Fibroblast of the aortic adventitia (primary cell): ENCODE data around the gene MLIP. TPM values are rescaled to one million over a fixed set of nuclear protein-coding genes. Genes with fewer than 3 reads are reported as not detected.
A peak's percentile ranks its signal among the peaks of the same experiment; 100 is the strongest.

ENCODE experiments used
- DNase-seq: peaks from one replicate; pipeline ENCODE4 v3.0.0-alpha.2; 2010; ENCODE audit warnings: low read depth
- H3K4me3 ChIP-seq: 2 replicates; pipeline ENCODE4 v1.5.1; 2011; ENCODE audit warnings: low read depth, mild to moderate bottlenecking, control low read depth, low read length, moderate library complexity
- CTCF ChIP-seq: IDR thresholded peaks from 2 replicates; pipeline ENCODE4 v1.5.1; 2011; ENCODE audit warnings: mild to moderate bottlenecking, low read length, control low read depth, inconsistent platforms; ENCODE audit not compliant: insufficient read depth
- total RNA-seq: library from RNA; depleted of rRNA; stranded (reverse); fragments of >200 nt; gene quantifications from 2 replicates; pipeline ENCODE4 v1.2.3, GENCODE V29; 2012; ENCODE audit warnings: low replicate concordance

Gene MLIP
- total RNA-seq, 1 donor = not detected

GRCh38 chr6:54260025-54260424 lies 148.8 kb downstream of the MLIP start:
- no peak for TF ChIP-seq CTCF
- no peak overlapping the region for H3K4me3 ChIP-seq
- DNase-seq = no peak

- H3K4me3 ChIP-seq = no peak overlapping the region
- no peak for TF ChIP-seq CTCF
- no peak for DNase-seq
Measured at GRCh38 chr6:54262499-54262898, 151.3 kb downstream of the MLIP start.

GRCh38 chr6:54262971-54263370 lies 151.7 kb downstream of the MLIP start:
- no peak overlapping the region for H3K4me3 ChIP-seq
- no peak for DNase-seq
- TF ChIP-seq CTCF = no peak

- H3K4me3 ChIP-seq = no peak overlapping the region
- DNase-seq = no peak
- no peak for TF ChIP-seq CTCF
Measured at GRCh38 chr6:54264581-54265272, 153.5 kb downstream of the MLIP start.

- no peak overlapping the region for H3K4me3 ChIP-seq
- TF ChIP-seq CTCF = no peak
- DNase-seq = no peak
Measured at GRCh38 chr6:54266400-54266923, 155.2 kb downstream of the MLIP start.

GRCh38 chr6:54267798-54268197 lies 156.6 kb downstream of the MLIP start:
- peak; percentile 64 for DNase-seq
- TF ChIP-seq CTCF = peak; percentile 53
- H3K4me3 ChIP-seq = no peak overlapping the region

GRCh38 chr6:54273214-54273820 lies 162.1 kb downstream of the MLIP start:
- no peak for TF ChIP-seq CTCF
- DNase-seq = no peak
- H3K4me3 ChIP-seq = no peak overlapping the region
